DMS153 treated with DMSO at 0.1 percent for 48 hours (cell line): ENCODE measurements around the gene CNTNAP2.
A peak's percentile ranks its signal among the peaks of the same experiment; 100 is the strongest.

ENCODE experiments used
- DNase-seq: peaks from one replicate; lab custom pipeline; 2025; ENCODE audit not compliant: unreplicated experiment; lab: John Stamatoyannopoulos, UW

Gene CNTNAP2

DNA sequence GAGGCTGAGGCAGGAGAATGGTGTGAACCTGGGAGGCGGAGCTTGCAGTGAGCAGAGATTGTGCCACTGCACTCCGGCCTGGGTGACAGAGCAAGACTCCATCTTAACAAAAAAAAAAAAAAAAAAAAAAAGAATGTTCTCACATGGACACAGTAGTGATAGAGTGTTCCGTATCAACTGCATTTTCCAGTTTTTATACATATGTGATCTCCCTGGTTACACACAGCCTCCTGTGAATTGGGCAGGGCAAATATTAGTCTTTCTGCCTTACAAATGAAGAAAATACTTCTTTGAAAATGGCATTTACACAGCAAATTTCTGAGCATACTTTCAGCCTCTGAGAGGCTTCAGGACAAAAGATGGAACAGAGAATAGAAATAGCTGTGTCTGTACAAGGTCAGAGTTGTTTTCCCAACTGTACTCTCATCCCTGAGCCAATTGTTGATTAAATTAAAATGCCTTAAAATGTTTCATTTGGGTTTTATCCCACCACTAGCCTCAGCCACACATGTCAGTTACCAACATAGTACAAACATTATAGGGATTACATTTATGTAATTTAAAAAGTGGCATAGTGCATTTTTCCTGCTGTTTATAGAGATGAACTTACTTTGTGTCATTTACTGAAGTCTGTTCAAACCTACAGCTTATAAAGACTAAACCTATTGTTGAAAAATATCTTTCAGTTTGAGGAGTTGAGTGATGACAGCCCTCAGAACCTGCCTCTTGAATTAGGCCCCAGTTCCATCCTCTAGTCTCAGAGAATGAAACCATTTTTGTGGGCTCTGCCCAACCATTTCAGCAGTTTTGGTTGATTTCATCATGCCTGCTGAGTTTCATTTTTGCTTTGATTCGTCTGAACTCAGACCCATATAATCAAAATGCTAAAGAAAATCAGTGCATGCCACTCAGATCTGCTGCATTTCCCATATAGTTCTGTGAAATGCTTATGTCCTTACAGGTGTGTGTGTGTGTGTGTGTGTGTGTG, 1864.5 kb downstream of the CNTNAP2 start:
- no peak for DNase-seq

DNA sequence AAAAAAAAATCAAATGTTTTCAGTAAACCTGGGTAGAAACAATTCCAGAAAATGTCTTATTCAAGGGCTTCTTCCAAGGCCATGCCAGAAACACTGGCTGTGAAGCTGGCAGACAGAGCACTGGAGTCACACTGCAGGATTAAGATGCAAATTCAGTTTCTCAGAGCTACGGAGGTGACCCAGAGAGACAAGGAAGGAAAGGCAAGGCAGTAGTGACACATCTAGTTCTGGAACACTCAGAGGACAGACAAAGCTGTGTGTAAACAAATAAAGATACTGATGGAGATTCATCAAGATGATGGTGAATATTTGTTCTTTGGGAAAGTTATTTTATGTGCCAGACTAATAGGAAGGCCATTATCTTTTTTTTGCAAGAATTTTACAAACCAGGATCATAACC, 1865.7 kb downstream of the CNTNAP2 start:
- no peak for DNase-seq

DNA sequence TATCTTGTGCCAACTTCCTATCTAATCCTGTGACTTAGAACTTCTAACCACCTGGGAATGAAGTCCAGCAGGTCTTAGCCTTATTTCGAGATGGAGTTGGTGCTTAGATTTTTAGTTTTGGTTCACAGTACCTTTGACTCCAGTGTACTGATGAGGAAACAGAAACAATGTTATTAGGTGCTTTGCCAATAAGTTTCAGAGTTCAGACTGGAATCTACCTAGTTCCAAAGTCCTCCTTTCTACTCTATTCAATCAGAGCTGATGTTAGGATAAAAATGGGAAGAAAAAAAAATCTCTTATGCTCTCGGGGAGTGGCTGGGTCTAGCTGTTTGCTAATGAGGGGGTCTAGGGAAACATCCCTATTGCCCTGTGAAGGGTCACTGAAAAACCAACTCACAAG, 1867.7 kb downstream of the CNTNAP2 start:
- DNase-seq = no peak

DNA sequence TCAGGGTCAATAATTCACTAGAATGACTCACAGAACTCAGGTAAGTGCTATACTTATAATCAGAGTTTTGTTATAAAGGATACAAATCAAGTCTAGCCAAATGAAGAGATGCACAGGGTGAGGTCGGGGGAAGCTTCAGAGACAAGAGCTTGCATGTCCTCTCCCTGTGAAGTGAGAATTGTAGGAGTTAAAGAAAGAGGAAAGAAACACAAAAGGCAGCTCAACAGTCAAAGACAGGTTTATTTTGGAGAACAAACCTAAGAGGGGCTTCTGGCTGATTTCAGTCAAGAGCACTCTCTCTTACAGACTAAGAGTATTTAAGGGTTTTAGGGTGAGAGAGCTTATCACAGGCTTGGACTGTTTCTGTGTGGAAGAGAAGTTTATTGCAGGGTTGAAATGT, 1873.5 kb downstream of the CNTNAP2 start:
- DNase-seq = no peak

DNA sequence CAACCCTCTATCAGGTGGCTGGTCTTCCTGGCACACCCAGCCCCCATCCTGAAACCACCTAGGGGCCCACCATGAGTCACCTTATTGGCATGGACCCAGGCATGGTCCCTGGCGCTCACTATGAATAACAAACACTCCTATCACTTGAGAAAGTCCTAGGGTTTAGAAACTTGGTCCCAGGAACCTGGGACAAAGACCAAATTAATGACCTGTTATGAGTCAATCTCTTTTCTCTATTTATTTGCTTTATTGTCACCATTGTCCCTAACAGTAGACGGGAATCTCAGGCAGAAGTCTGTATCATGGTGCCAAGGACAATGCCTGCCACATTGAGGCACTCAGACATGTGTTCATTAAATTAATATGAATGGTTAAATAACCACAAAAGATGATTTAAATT, 1874.3 kb downstream of the CNTNAP2 start:
- no peak for DNase-seq

DNA sequence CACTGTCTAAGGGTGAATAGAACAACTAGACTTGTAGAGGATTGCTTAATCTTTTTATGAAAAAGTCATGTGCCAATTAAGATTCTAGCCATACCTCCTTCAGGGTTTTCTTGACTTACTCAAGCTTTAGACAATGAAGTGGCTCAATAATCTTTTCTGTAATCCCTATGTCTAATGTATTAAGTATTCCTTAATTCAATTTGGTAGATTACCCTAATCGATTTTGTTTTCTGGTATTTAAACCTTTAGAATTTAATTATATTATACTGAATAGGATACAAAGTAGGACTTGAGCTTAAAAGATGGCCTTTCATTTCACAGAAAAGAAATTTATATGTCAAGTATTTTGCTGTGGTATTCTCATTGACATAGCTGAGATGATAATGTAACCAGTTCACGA, 1876.1 kb downstream of the CNTNAP2 start:
- DNase-seq = no peak

DNA sequence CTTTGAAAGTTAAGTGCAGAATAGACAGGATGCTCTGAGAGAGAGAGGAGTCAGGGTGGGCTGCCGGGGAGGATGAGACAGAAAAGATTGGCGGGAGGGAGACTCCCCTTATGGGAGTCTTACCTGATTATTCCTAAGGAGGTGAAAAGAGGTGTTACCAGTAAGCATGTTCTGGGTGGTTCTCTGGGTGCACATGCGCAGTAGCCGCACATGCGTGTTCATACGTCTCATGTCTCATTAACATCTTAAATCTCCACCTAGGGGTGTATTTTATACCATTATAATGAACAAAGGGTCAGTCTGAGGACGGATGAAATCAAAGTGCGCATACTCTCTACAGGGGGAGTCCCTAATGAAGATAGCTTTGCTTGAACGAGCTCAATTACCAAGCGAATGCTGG, 1881.0 kb downstream of the CNTNAP2 start:
- DNase-seq = no peak

DNA sequence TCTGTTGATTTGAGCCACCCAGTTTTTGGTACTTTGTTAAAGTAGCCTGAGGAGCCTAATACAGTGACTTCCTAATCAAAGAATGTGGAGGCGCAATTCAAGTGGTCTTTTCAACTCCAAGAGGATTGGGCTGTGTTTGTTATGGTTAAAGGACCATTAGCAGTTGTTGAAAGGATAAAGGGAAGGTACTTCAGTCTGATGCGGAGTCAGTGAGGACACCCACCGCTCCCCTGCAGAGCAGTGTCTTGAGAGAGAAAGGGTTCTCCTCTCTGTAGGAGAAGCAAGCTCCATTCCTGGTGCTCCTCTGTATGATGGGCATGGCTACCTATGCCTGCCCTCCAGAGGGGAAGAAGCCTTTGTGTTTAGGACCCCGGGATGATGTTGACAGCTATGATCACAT, 1883.4 kb downstream of the CNTNAP2 start:
- DNase-seq = no peak

DNA sequence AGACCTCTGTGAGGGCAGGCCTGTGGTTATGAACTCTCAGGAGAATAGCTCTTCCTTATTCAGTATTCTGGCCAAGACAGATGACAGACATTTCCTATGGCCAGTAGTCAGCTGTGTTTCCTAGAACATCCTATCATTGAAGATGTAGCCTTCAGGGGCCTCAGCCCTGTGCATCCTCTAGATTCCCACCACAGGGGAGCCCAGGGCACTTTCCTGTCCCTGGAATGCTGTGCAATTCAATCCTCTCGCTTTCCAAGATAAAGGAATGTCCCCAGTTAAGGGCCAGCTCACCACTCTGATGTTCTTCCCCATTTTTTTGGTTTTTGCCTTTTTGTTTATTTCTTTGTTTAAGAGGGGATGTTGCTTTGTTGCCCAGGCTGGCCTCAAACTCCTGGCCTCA, 1895.2 kb downstream of the CNTNAP2 start:
- DNase-seq = no peak

DNA sequence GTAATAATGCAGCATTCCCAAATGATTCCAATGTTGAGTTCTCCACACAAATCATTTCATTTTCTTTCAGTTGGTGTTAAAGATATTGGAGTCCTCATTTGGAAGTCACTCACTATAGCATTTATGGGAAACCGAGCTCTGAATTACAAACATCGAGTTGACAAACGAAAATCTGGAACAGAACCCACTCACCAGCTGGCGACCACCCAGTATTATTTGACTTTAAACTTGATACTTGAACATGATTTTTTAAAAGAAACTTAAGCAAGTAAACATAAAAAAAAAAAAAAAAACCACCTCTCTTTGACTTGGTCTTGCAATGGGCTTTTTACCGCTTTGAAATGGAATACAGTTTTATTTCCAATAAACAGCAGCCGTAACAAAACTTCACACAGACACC, 1897.4 kb downstream of the CNTNAP2 start:
- no peak for DNase-seq

DNA sequence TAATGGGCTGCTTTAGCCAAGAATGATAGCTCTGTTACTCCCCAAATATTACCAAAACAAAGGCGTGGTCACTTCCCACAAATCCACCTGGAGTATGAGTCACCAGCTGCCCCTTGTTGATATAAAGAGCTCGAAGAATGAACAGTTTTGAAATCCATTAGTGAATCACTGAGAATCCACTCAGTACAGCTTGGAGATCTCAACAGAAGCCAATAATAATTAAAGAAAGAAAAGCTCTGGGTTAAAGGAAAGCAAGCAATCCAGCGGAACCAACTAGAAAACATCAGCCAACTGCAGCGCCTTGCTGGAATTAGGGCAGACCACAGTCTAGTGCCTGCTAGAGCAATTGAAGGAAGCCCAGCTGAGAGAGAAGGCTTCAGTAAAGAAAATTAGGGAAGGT, 1897.9 kb downstream of the CNTNAP2 start:
- peak; percentile 95 for DNase-seq

DNA sequence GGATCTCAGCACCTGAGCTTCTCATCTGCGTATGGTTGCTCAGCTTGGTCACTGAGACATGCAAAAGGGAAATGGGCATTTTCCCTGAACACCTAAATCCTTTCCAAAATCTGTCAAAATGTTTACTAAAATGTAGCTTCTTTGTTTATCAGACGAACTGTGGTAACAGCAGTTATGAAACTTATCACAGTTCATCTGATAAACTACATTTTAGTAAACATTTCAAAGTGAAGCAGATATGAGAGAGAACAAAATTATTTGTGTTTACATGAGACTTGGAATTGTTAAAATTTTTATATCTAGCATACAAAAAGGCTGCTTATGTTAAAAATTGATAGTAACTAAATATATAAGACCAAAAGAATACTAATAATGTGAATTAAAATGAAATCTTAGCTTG, 1900.5 kb downstream of the CNTNAP2 start:
- DNase-seq = no peak

DNA sequence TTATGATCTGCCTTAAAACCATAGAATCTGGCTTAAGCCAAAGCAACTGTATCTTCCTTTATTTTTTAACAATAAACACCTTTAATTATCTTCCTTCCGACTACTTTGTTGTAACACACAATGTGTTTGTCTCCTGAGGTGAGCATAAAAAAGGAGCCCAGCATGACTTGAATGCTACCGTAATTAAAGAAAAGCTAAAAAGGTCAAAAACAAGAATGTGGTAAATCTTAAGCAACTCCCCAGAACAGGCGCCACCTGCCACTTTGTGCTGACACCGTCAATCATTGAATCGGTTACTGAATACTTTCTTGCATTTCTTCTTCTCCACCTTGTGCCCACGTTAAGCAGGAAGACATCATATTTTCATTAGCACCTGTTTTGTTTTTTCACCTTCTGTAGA, 1904.1 kb downstream of the CNTNAP2 start:
- DNase-seq = no peak

DNA sequence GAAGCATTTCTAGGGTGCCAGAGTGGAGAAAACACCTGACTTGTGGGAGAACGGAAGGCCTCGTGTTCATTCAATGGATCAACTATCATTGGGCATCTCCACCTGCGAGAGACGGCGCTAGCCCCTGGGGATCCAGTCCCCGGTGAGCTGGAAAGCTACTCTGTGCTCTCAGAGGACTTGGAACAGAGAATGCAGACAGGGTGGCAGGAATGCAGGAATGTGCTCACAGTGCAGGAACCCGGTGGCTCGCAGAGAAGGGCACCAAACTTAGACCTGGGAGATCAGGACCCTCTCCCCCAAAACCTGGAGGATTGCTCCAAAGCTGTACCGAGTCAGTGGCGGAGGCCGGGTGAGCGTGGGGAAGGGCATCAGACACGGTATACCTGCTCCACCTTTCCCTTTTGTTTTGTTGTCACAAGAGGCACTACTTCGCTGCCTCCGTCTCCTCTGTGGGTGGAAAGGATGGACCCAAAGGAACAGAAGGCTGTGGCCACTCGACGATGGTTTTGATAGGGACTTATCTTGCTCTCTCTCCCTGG, 1905.0 kb downstream of the CNTNAP2 start:
- no peak for DNase-seq

DNA sequence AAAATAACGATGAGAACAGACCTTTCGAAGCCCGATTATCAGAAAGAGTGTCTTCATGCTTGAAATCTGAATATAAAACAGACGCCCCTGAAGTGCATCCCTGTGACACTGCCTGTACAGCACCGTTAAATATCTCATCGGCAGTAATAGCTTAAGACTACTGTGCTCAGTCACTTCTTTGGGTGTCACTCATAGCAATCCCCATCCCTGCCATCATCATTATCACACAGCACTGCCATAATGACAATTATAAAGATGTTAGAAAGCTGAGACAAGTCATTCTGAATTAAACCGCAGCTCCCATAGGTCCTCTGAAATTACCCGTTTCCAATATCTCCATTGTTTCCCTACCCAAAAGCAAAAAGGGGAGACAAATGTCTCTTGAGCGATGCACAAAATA, 1906.2 kb downstream of the CNTNAP2 start:
- no peak for DNase-seq

DNA sequence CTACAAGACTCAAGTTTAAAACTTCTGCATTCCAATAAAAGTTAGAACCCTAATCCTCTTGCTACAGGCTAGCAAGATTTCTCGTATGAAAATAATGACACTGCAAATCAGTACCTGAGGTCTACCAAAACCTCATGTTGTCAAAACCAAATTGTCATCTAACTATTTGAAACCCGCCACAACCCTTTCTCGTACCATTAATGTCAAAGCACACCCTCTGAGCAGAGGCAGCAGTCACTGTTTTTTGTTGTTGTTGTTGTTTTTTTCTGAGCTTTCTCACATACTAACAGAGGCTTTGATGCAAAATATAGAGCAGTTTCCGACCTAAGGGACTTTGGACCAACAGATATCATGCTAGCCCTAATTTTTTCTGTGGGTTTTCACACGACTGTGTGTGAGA, 1910.1 kb downstream of the CNTNAP2 start:
- DNase-seq = no peak

DNA sequence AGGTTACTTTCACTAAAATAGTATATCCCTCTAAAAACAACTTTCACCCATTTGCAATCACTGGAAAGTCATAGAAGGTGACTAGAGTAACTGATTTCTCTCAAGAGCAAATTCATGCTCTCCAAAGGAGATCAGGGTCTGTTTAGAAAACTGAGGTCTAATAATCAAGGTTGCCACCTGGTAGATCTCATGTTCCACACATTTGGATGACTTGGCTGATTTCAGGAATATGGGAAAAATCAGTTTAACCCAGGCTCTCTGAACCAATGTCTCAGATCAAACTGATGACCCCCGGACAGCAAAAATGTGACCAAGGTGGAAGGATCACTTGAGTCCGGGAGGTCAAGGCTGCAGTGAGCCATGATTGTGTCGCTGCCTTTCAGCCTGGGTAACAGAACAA, 1911.6 kb downstream of the CNTNAP2 start:
- DNase-seq = no peak

DNA sequence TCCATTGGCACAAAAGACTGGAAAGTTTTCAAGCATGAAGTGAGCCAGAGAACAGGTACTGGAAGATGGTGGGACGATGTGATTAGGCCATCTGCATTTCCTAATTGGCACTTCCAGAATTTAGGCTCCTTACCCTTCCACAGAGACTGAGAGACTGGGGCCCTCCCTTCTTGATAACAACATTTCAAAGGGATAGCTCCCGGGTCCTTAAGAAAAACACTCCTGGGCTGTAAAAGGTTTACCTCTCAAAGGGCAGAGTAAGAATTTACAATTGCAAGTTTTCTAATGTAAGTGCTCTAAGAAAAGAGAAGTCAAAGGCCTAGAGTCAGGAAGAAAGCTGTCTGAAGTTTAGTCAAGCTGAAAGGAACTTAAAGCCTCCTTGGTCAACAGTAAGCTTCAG, 1914.4 kb downstream of the CNTNAP2 start:
- no peak for DNase-seq

DNA sequence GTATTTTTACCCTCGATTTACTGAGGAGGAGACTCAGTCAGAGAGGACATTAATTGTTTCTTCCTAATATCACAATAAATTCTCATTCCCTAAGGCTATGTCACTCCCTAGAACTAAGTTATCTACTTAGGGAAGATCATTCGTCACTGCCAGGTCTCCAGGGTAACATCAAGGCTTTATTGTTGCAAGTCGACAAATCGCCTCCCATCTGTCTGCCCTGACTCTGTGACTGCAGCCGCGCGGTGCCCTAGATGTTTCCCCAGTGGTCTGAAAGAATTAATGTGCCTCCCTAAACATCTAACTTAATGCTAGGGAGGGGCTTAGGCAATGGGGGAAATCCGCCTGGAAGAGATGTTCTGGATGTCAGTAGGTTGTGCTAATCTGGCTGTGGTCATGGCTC, 1915.2 kb downstream of the CNTNAP2 start:
- no peak for DNase-seq

DNA sequence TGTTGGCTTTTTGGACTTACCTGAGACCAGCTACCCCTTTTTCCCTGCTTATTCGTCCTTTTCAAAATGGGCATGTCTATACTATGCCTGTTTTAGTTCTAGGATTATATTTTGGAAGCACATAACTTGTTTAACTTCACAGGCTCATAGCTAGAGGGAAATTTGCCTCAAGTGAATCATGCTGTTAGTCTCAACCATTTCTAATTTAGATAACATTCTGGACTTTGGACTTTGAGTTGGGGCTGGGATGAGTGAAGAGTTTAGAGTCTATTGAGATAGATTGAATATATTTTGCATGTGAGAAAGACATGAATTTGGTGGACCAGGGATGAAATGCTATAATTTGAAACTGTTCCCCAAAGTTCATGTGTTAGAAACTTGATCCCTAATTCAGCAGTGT, 1919.3 kb downstream of the CNTNAP2 start:
- DNase-seq = no peak

DNA sequence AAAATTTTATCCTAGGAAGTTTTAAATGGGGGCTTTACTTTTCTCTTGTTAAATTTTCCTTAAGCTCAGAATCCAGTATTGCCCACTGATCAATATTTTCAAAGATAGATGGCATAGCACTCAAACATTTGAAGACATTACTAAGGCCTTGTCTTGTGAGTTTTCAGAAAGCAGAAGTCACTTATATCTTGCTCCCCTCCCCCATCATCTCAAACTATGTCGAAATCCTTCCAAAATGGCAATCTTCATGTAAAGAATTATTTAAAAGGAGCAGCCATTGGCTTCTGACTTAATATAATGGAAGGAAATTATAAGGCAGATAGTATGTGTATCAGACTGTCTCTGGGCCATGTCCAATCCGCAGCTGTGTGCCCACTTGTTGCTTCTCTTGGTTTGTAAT, 1920.4 kb downstream of the CNTNAP2 start:
- DNase-seq = no peak

DNA sequence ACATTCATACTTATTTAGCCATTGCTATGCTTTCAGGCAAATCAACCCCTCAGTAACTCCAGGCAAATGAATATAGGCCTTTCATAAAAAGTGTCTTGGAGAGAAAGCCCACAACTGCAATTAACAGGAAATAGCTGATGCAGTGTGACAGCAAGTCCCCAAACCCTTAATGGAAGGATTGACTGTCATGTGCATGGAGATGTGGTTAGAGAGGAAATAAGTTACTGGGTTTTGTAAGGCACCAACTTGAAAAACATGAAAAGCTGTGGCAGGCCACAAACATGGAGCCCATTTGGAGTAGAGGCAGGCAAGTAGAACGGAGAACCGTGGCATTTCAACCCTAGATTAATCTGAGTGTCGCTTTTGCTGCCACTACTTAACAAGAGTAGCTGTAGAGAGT, 1924.6 kb downstream of the CNTNAP2 start:
- peak; percentile 75 for DNase-seq
